RWPE1 (cell line): ENCODE data around the gene TACC2.

ENCODE experiments used
- CTCF ChIA-PET: fragments of 350-600 bp; sonication (Branson Sonifier 250); formaldehyde crosslinking; extraction: SDS; loops from one replicate; lab custom pipeline; 2021; lab: Yijun Ruan, JAX
- POLR2A ChIA-PET: fragments of 400-600 bp; formaldehyde crosslinking; extraction: SDS; loops from one replicate; lab custom pipeline; 2020; ENCODE audit warnings: antibody characterized with exemption; ENCODE audit not compliant: low non-redundant PET; lab: Yijun Ruan, JAX
- DNase-seq: peaks from one replicate; pipeline ENCODE4 v3.0.0; 2012; ENCODE audit warnings: low spot score
- H3K27ac ChIP-seq: fragments of 450-650 bp; 2 replicates; pipeline ENCODE4 v1.5.1; 2017
- TF ChIP-seq, protein P1 (sequence below): fragments of 450-650 bp; conservative IDR thresholded peaks from 2 replicates; pipeline ENCODE4 v1.5.1; 2017; ENCODE audit warnings: low read depth, mild to moderate bottlenecking

TACC2 gene

DNA sequence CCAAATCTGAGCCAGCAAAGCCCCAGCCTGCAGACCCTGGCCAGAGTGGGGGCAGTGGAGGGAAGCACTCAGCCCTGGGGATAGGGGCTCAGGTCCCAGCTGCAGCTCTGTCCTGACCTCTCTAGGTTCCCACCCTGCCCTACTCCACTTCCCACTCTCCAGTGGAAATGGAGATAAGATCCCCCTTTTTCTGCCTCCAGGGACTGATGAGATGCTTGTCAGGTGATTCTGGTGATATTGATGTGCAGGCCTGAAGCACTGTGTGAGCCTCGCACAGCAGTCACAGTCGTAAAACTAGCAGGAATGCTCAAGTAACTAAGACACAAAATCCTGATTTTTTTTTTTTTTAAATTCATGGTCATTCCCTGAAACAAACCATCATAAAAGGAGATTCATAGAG lies 227.1 kb downstream of the TACC2 start:
- no peak overlapping the region for H3K27ac ChIP-seq
- DNase-seq, result no peak
- POLR2A ChIA-PET, result no interaction called here
- TF ChIP-seq, protein P1, sequence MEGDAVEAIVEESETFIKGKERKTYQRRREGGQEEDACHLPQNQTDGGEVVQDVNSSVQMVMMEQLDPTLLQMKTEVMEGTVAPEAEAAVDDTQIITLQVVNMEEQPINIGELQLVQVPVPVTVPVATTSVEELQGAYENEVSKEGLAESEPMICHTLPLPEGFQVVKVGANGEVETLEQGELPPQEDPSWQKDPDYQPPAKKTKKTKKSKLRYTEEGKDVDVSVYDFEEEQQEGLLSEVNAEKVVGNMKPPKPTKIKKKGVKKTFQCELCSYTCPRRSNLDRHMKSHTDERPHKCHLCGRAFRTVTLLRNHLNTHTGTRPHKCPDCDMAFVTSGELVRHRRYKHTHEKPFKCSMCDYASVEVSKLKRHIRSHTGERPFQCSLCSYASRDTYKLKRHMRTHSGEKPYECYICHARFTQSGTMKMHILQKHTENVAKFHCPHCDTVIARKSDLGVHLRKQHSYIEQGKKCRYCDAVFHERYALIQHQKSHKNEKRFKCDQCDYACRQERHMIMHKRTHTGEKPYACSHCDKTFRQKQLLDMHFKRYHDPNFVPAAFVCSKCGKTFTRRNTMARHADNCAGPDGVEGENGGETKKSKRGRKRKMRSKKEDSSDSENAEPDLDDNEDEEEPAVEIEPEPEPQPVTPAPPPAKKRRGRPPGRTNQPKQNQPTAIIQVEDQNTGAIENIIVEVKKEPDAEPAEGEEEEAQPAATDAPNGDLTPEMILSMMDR, result no peak
- CTCF ChIA-PET, result no interaction called here

- no peak overlapping the region for H3K27ac ChIP-seq
- DNase-seq, result no peak
- POLR2A ChIA-PET, result interaction anchor here (0.6 kb wide), 1 partner anchor 88 kb away, joined by 3 read pairs; no protein-coding TSS in a partner anchor
- TF ChIP-seq, protein P1, result no peak
- CTCF ChIA-PET, result interaction anchor here (0.6 to 0.7 kb wide), 2 partner anchors 36 to 313 kb away, joined by 3 to 4 read pairs; no protein-coding TSS in a partner anchor
These were observed 230.4 kb downstream of the TACC2 start for GRCh38 chr10:122219340-122219739.

DNA sequence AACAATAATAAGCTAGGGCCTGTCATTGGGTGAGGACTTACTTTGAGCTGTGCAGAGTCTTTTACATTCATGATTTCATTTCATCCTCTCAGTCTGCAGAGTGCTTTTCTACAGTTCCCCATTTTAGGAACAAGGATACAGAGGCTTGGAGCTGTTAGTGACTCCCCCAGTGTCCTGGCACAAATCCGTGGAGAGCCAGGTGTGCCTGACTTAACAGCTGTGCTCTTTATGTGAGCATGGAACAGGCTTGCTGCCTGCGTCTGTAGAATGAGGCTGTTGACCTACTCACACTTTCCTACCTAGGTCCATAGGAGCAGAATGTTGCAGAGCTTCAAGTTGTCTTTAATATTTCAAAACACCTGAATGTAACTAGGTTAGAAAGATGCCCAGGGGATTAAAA lies 231.8 kb downstream of the TACC2 start:
- ChIA-PET CTCF (interaction anchor here (0.6 kb wide), 2 partner anchors 39 to 343 kb away, joined by 4 read pairs; no protein-coding TSS in a partner anchor), POLR2A (interaction anchor here (0.6 kb wide), 1 partner anchor 50 kb away, joined by 3 read pairs; the partner anchor contains the start of gene BTBD16)
- no peak overlapping the region for H3K27ac ChIP-seq
- no peak for DNase-seq
- TF ChIP-seq, protein P1, result no peak

- DNase-seq, result no peak
- ChIA-PET CTCF (interaction anchor here (0.6 to 1.6 kb wide), 3 partner anchors 46 to 317 kb away, joined by 3 to 4 read pairs (median 3); no protein-coding TSS in a partner anchor), POLR2A (no interaction called here)
- TF ChIP-seq, protein P1, result no peak
- H3K27ac ChIP-seq, result no peak overlapping the region
These were observed 233.0 kb downstream of the TACC2 start for GRCh38 chr10:122221958-122222357.

GRCh38 chr10:122222638-122223037 lies 233.7 kb downstream of the TACC2 start:
- ChIA-PET POLR2A (interaction anchor here (0.7 kb wide), 1 partner anchor 11 kb away, joined by 4 read pairs; no protein-coding TSS in a partner anchor), CTCF (interaction anchor here (0.6 to 1.6 kb wide), 3 partner anchors 10 to 295 kb away, joined by 3 to 4 read pairs (median 4); no protein-coding TSS in a partner anchor)
- H3K27ac ChIP-seq, result no peak overlapping the region
- TF ChIP-seq, protein P1, result no peak
- DNase-seq, result no peak

GRCh38 chr10:122224159-122224558 lies 235.2 kb downstream of the TACC2 start:
- H3K27ac ChIP-seq, result no peak overlapping the region
- DNase-seq, result no peak
- TF ChIP-seq, protein P1, result no peak
- POLR2A ChIA-PET, result no interaction called here
- CTCF ChIA-PET, result interaction anchor here (1.1 kb wide), 1 partner anchor 15 kb away, joined by 3 read pairs; no protein-coding TSS in a partner anchor
